ENCODE measurements around the gene AKAP6.
"Not testable (repeated sequence)": the region's sequence is repeated elsewhere in the genome, so short reads cannot be mapped to it uniquely, and the experiment has no call there.

Gene AKAP6

GRCh38 chr14:32332415-32333316, 3.6 kb downstream of the AKAP6 start:
- no peak for DNase-seq

DNA sequence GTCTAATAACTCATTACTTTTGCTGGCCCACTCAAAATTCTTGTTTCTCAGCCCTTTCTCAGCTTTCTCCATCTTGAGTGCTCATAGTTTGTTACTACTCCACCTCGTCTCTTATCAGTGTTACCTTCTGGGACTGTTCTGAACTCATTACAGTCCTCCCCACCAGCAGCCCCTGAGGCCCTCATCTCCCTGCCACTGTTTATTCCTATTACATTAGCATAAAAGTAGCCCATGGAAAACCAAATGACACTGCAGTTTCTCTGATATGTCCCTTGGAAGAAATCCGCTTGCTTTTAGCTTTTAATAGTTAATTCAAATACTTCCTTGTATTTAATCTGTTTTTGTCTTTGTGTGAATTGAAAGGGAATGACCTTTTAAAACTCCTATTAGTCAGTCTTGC, 7.6 kb downstream of the AKAP6 start:
- DNase-seq = no peak

DNA sequence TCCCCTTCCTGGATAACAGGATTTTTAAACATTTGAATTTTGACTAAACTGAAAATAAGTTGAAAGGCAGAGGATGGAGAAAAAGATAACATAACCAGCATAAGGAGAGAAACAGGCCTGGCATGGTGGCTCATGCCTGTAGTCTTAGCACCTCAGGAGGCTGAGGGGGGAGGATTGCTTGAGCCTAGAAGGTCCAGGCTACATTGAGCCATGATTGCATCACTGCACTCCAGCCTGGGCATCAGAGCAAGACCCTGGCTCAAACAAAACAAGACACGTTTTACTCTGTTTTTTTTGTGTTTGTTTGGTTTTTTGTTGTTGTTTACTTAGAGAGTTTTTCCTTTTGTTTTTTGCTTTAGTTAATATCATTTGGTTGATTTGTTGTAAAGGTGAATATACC, 8.7 kb downstream of the AKAP6 start:
- DNase-seq = no peak

DNA sequence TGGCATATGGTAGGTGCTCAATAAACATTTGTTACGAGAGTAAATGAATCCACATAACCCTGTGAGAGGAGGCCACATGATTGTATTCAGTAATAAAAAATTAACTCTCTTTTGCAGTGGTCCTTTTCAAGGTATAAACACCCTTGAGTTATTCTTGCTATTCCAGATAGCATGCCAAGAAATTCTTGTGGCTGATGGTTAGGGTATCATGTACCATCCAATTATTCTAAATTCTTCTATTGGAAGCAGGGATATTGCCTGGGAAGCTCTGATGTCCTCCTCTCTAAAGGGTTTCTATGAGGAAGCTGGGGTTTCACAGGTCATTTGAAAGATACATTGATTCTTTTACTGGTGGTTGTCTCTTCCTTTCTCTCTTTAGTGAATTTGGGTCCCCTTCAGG, 10.1 kb downstream of the AKAP6 start:
- no peak for DNase-seq

- DNase-seq = no peak
These were observed 13.1 kb downstream of the AKAP6 start for GRCh38 chr14:32341947-32342846.

DNA sequence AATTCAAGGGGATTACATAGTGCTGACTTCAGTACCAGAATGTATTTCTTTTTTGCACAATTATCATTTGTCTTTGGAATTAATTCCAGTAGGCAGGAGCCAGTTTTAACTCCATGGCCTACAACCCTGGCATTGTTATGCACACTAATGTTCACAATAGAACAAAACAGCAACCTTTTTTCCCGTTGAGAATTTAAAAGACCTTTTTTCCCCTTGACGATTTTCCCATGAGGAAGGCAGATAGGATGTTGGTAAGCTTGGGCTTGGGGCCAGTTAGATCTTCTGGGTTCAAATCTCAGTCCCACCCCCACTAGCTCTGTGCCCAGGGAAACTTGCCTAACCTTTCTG, 13.7 kb downstream of the AKAP6 start:
- no peak for DNase-seq

GRCh38 chr14:32343926-32344430, 14.9 kb downstream of the AKAP6 start:
- DNase-seq = no peak

- DNase-seq = no peak
These were observed 16.3 kb downstream of the AKAP6 start for GRCh38 chr14:32345311-32345791.

DNA sequence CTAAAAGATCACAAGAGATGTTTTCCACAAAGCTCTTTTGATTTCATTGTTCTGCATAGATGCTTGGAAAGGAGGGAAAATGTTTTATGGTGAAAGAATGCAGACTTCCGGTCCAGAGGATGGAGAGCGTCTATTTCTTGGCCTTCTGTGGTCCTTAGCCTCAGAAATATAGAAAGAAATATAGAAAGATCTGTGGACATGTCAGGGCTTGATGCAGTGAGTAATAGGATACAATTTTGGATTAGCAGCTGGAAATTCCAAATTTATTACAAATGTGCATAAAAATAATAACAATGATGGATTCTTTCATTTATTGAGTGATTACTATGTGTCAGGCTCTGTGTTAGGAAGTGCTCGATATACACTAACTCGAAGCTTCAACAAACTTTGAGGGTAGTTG, 20.2 kb downstream of the AKAP6 start:
- DNase-seq = no peak

DNA sequence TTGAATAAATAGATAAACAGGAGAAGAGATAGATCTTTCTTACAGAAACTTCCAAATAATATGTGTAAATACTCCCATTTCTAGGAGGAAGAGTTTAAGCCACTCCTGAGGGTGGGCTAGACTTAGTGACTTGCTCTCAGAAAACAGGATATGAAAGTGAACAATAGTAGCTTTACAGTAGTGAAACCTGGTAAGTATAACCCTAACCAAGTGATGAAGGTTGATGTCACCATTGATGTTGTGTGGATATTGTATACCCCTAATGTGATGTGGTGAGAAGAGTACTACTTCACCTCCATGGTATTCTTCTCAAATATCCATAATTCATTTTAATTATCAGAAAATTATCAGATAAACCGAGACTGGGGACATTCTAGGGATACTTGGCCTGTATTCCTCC, 20.9 kb downstream of the AKAP6 start:
- DNase-seq = no peak

GRCh38 chr14:32352631-32353030, 23.5 kb downstream of the AKAP6 start:
- no peak for DNase-seq

- DNase-seq = no peak
These were observed 25.6 kb downstream of the AKAP6 start for GRCh38 chr14:32354716-32355115.

GRCh38 chr14:32358781-32359180, 29.7 kb downstream of the AKAP6 start:
- no peak for DNase-seq

DNA sequence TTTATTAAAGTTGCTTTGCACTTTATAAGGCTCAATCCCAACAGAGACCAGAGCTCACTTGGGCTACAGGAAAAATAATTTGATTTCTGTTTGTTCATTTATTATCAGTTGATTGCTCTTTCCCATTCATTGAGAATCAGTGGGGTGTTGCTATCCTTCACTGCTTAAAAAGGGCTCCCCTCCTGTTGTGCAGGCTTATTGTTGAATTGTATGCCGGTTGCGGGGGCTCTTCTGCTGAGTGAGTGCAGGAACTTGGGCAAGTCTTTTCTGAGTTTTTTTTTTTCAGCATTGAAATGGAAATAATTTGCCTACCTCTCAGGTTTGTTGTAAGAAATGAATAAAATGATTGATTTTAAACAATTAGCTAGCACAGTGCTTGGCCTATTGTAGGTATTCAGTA, 32.6 kb downstream of the AKAP6 start:
- no peak for DNase-seq

DNA sequence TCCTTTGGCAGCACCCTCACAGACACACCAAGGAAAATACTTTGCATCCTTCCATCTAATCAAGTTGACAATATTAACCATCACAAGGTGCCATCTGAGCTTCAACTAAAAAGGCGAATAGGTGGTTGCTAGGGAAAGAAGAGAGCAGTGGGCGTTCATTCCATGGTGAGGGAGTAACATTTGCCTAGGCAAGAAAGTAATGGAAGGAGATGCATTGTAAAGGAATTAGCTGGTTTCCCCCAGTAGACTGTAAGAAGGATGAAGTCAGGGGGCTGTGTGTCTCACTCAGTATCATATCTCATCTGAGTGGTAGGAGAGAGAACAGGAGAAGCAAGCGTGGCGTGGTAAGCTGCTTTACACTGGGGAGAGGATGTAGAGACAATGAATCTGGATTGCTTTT, 34.7 kb downstream of the AKAP6 start:
- no peak for DNase-seq

- no peak for DNase-seq
These were observed 35.8 kb downstream of the AKAP6 start for GRCh38 chr14:32364941-32365340.

DNA sequence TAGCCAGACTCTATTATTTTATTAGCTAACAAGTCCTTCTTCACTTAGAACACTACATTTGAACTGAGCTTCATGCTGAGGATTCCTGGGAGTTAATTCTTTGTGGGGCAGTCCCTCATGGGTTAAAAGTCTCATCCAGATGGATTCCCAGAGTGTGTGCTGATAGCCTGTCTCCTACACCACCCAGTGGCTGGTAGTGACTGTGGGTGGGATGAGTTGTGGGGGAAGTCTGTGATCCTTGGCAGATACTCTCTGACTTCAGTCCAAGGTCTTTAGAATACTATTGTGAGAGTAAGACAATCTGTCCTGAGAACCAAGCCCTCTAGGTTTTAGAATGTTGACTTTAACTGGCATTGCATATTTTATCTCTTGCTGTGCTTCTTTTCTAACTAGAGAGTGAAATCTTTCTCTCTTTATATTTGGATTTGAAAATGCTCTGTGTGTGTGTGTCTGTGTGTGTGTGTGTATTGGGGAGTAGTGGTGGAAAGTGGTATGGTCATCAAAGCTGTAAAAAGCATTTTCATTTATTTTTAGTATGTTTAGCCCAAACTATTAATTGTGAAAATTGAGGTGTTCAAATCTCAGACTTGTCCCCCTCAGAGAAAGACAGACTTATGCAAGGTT, 37.3 kb downstream of the AKAP6 start:
- no peak for DNase-seq

- no peak for DNase-seq
These were observed 37.9 kb downstream of the AKAP6 start for GRCh38 chr14:32366986-32367385.

DNA sequence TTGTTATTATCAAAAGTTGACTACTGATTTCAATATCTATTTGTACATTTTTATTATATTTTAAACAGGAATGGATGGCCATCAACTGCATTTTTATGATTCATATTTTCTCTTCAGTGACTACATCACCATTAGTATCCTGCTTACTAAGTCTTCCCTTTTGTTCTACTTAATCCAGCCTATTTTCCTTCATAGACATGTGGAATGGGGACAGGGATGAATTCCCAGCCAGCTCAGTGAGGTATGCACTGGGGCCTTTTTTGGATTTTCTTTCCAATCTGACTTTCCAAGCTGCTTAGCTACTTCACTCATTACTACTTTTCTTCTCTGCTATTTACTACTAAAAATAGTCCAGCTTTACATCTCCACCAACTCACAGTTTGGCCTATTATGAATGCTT, 38.4 kb downstream of the AKAP6 start:
- DNase-seq = no peak

DNA sequence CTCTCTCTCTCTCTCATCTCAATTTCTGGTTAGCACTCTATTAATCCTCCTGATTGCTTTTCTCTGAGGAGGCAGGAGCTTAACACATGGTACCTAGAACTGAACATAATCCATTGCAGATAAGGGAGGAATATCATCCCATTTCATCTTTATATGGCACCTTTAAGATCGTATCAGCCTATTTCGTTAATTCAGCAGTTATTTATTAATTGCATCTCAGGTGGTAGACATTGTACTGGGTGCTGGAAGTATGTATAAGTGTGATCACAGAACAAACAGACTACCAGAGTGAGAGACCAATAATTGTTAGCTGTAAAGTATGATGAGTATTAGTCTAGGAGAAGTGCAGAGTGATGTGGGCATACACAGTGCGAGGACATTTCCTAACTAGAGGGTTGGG, 39.0 kb downstream of the AKAP6 start:
- DNase-seq = no peak

DNA sequence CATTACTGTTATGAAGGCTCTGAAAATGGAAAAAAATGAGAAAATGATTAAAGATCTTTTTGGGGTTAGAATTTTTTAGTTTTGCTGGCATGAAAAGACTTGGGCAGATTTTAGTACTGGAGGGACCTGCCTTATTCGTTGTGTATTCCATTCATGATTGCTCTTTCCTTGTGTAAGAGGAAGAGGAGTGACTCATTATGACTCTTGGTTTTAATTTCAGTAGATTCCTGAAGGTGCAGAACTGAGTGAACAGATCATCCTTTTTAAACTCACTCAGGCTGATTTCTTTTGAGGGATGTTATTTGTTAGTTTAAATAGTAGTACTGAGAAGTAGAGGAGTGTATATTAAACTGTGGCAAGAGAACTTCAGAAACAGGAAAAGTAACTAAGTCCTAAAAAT, 41.6 kb downstream of the AKAP6 start:
- DNase-seq = no peak

- no peak for DNase-seq
These were observed 43.1 kb downstream of the AKAP6 start for GRCh38 chr14:32372154-32372553.

- DNase-seq = not testable (repeated sequence)
These were observed 44.1 kb downstream of the AKAP6 start for GRCh38 chr14:32373174-32373573.
